ENCODE results near the gene TRAM1L1. TPM values are rescaled to one million over a fixed set of nuclear protein-coding genes. Genes with fewer than 3 reads are reported as not detected.

TRAM1L1 gene
- total and polyA plus RNA-seq, 8 donors = 0.81 to 14.0 (median 13.1) TPM

- intact Hi-C loops (cut with DNase I) = no loop called here
- Histone ChIP-seq H3K4me1 (no peaks in the 10 kb centered on the region), H3K36me3 (no peaks in the 10 kb centered on the region), H3K27ac (no peak overlapping the region), H3K27me3 (no peaks in the 10 kb centered on the region), H3K4me3 (no peak overlapping the region), H3K9me3 (no peaks in the 10 kb centered on the region)
- ATAC-seq (no peak), DNase-seq (no peak)
- no peak for TF ChIP-seq CTCF (IDR thresholded peaks at IDR 0.05)
Observed at GRCh38 chr4:117093571-117093970, 8.2 kb upstream of the TRAM1L1 start.

GRCh38 chr4:117077760-117078159 lies 7.6 kb downstream of the TRAM1L1 start:
- TF ChIP-seq CTCF (IDR thresholded peaks at IDR 0.05) = no peak
- H3K9me3 ChIP-seq = peaks cover 0 to 3% of the 10 kb centered on the region in 2 donors
- H3K27me3 ChIP-seq = no peaks in the 10 kb centered on the region
- H3K4me3 ChIP-seq = no peak overlapping the region
- no peaks in the 10 kb centered on the region for H3K36me3 ChIP-seq
- H3K27ac ChIP-seq = no peak overlapping the region
- DNase-seq = no peak
- no peaks in the 10 kb centered on the region for H3K4me1 ChIP-seq
- no peak for ATAC-seq
- intact Hi-C loops (cut with DNase I) = no loop called here

GRCh38 chr4:117068120-117068519 lies 17.3 kb downstream of the TRAM1L1 start:
- no peak overlapping the region for H3K4me3 ChIP-seq
- no peaks in the 10 kb centered on the region for H3K27me3 ChIP-seq
- TF ChIP-seq CTCF (IDR thresholded peaks at IDR 0.05) = no peak
- H3K27ac ChIP-seq = no peak overlapping the region
- intact Hi-C loops (cut with DNase I) = no loop called here
- ATAC-seq (no peak), DNase-seq (no peak)
- H3K4me1 ChIP-seq = no peaks in the 10 kb centered on the region
- H3K9me3 ChIP-seq = no peaks in the 10 kb centered on the region
- H3K36me3 ChIP-seq = no peaks in the 10 kb centered on the region

GRCh38 chr4:117063961-117064696 lies 21.2 kb downstream of the TRAM1L1 start:
- no peak overlapping the region for H3K27ac ChIP-seq
- intact Hi-C loops (cut with DNase I) = no loop called here

GRCh38 chr4:117042962-117043361 lies 42.4 kb downstream of the TRAM1L1 start:
- Histone ChIP-seq H3K4me3 (no peak overlapping the region), H3K27ac (no peak overlapping the region), H3K4me1 (no peaks in the 10 kb centered on the region), H3K9me3 (peaks cover 0 to 15% of the 10 kb centered on the region in 2 donors), H3K27me3 (no peaks in the 10 kb centered on the region), H3K36me3 (no peaks in the 10 kb centered on the region)
- DNase-seq = no peak
- intact Hi-C loops (cut with DNase I) = no loop called here
- TF ChIP-seq CTCF (IDR thresholded peaks at IDR 0.05) = no peak
- no peak for ATAC-seq

More at GRCh38 chr4:117063961-117064696, 21.2 kb downstream of the TRAM1L1 start:
- Histone ChIP-seq H3K27me3 (no peaks in the 10 kb centered on the region), H3K4me3 (no peak overlapping the region), H3K9me3 (peaks cover 0 to 4% of the 10 kb centered on the region in 2 donors), H3K4me1 (no peaks in the 10 kb centered on the region), H3K36me3 (no peaks in the 10 kb centered on the region)
- no peak for TF ChIP-seq CTCF (IDR thresholded peaks at IDR 0.05)
- ATAC-seq (no peak), DNase-seq (no peak)
